ENCODE measurements around the gene PPM1E. TPM values are rescaled to one million over a fixed set of nuclear protein-coding genes. Genes with fewer than 3 reads are reported as not detected.

Gene PPM1E
- total RNA-seq, 1 donor from 2014 or later, result 3.6 TPM

GRCh38 chr17:59011975-59012374 lies 256.3 kb downstream of the PPM1E start:
- no peaks in the 10 kb centered on the region for H3K4me1 Mint-ChIP-seq (ENCODE audit: unreplicated experiment)
- no peak overlapping the region for H3K4me3 Mint-ChIP-seq
- H3K27me3 Mint-ChIP-seq, result no peaks in the 10 kb centered on the region
- H3K27ac Mint-ChIP-seq, result no peak overlapping the region
- DNase-seq (ENCODE audit: extremely low spot score, unreplicated experiment), result no peak
- no peaks in the 10 kb centered on the region for H3K9me3 Mint-ChIP-seq
- no peak for TF ChIP-seq CTCF (conservative IDR thresholded peaks at IDR 0.05)
- peaks cover 7% of the 10 kb centered on the region for H3K36me3 Mint-ChIP-seq

DNA sequence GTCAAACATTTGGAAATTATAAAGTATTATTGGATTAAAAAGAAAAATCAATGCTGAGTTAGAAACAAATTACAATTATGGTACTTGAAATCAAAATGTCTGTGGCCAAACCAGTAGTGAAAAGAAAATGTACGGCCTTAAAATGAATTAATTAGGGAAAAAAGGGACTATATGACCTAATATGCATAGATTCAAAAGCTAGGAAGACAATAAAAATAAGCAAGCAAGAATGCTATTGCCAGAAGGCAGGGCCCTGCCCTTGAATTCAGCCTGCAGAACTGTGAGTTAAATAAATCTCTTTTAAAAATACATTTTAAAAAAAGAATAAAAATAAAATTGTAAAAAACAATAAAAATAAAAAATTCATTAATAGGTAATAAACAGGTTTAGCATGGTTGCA lies 262.4 kb downstream of the PPM1E start:
- Mint-ChIP-seq H3K36me3 (peaks cover 22% of the 10 kb centered on the region), H3K4me1 (ENCODE audit: unreplicated experiment) (no peaks in the 10 kb centered on the region), H3K4me3 (no peak overlapping the region), H3K9me3 (no peaks in the 10 kb centered on the region), H3K27me3 (no peaks in the 10 kb centered on the region), H3K27ac (no peak overlapping the region)
- DNase-seq (ENCODE audit: extremely low spot score, unreplicated experiment), result no peak
- no peak for TF ChIP-seq CTCF (conservative IDR thresholded peaks at IDR 0.05)

DNA sequence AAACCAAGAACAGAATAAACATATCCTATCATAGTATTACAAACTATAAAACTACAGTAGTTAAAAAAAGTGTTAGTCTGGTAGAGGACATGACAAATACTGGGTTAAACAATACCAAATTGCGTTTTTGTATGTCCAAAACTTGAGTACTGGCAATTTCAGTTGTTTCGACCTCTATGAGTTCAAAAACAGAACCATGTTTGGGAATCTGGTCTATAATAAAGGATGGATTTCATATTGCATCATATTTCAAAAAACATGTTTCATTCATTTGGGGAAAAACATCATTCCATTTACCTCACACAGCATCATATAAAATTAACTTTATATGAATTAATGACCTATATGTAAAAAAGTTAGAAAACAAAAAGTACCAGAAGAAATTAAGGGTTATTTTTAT lies 269.3 kb downstream of the PPM1E start:
- H3K36me3 Mint-ChIP-seq, result peaks cover 7% of the 10 kb centered on the region
- H3K9me3 Mint-ChIP-seq, result no peaks in the 10 kb centered on the region
- H3K27ac Mint-ChIP-seq, result no peak overlapping the region
- TF ChIP-seq CTCF (conservative IDR thresholded peaks at IDR 0.05), result no peak
- H3K4me1 Mint-ChIP-seq (ENCODE audit: unreplicated experiment), result no peaks in the 10 kb centered on the region
- H3K27me3 Mint-ChIP-seq, result no peaks in the 10 kb centered on the region
- no peak overlapping the region for H3K4me3 Mint-ChIP-seq
- DNase-seq (ENCODE audit: extremely low spot score, unreplicated experiment), result no peak

GRCh38 chr17:59026176-59026939 lies 270.7 kb downstream of the PPM1E start:
- Mint-ChIP-seq H3K36me3 (peaks cover 1% of the 10 kb centered on the region), H3K27ac (no peak overlapping the region), H3K4me3 (no peak overlapping the region), H3K4me1 (ENCODE audit: unreplicated experiment) (no peaks in the 10 kb centered on the region), H3K27me3 (no peaks in the 10 kb centered on the region), H3K9me3 (no peaks in the 10 kb centered on the region)
- no peak for DNase-seq (ENCODE audit: extremely low spot score, unreplicated experiment)
- no peak for TF ChIP-seq CTCF (conservative IDR thresholded peaks at IDR 0.05)

DNA sequence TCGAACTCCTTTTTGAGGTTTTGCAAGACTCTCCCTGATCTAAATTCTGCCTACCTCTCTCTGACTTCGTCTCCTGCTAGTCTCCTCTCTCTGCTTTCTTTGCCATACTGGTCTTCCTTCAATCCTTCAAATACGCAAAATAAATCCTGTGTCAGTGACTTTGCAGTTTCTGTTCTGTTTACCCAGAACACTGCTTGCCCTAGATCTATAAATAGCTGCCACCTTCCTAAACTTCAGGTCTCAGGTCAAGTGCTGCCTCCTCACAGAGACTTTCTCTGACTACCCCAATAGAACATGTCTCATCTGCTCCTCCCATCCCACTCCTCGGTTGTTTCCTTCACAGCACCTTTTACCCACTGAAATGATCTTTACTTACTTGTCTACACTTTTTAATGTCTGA lies 272.1 kb downstream of the PPM1E start:
- Mint-ChIP-seq H3K9me3 (no peaks in the 10 kb centered on the region), H3K36me3 (no peaks in the 10 kb centered on the region), H3K27ac (no peak overlapping the region), H3K4me1 (ENCODE audit: unreplicated experiment) (no peaks in the 10 kb centered on the region), H3K4me3 (no peak overlapping the region), H3K27me3 (no peaks in the 10 kb centered on the region)
- no peak for TF ChIP-seq CTCF (conservative IDR thresholded peaks at IDR 0.05)
- no peak for DNase-seq (ENCODE audit: extremely low spot score, unreplicated experiment)
